ENCODE results near the gene CHSY1.

The CHSY1 gene

DNA sequence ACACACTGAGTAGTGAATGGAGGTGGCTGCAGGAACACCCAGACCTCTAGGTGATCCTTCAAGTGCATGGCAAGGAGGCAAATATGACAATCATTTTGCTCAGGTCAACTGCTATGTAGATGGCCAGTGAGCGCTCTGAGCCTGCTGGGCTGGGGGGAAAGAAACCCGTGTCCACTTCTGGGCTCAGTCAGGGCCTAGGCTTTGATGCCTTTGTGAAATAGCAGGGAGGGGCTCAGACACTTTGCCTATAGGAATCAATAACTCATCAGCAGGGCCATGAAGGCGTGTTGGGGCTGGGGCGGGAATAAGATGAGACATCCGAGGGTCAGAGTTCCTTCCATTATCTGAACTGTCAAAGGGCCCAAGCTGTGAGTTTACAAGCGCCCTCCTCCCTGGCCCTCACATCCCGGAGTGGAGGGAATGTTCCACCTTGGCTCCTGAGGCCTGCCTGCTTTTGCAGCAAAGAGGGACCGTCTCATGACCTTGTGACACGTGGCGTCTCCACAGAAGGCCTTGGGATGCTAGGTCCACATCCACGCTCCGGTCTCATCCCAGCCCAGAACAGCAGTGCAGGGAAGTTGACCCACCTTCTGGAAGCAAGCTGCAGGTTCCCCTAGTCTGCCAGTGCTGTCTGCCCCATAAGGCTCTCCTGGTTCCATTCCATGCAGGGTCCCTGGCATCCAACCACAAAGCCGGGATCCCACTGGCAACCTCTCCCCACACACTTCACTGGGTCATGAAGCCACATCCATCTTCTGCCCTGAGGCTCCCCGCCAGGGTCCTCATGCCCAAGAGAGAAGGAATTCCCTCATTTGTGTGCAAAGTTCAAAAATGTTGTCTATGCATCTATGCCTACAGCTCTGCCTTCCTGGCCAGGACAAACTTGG lies 78.4 kb downstream of the CHSY1 start:
- no peak for DNase-seq (ENCODE audit: extremely low read depth in 1 of 2, low read depth in 1 of 2)

DNA sequence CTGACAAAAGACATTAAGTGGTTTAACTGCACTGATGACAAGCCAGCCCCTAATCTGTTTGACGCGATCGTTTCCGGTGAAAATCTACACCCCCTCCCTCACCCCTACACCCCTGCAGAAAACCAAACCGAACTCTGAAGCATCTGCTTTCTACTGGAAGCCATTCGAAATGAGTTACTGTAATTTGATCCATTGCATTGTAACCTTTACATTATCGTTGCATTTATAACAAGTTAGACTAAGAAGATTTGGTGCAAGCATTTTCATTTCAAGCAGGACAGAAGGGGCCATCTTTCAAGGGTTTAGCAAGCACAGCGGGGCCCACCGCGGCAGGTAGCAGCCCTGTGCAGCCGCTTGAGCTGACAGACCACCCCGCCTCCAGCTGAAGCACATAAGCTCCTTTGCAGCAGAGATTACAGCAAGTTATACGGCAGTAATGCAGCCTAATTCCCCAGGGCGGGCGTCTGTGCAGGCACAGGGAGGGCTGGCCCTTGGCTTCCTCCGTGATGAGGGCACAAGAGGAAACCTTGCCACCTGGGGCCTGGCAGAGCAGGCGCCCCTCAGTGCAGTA lies 79.3 kb downstream of the CHSY1 start:
- DNase-seq (ENCODE audit: extremely low read depth in 1 of 2, low read depth in 1 of 2): no peak

DNA sequence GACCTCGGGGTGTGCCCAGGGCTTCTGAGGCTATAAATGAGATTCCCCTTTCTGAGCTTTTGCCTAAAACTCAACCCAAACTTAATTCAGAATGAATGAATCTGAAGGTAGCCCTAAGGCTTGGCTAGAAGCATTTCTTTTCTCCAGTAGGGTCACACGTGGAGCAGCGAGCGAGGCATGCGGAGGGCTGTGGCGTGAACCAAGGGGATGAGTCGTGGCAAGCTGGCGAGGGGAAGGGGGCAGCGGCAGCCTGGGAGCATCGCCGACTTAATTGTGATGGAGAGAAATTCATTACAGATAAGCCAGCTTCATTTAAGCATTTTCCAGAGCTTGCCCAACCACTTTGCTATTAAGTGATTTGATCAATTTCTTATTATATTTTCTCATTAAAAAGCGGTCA lies 79.9 kb downstream of the CHSY1 start:
- no peak for DNase-seq (ENCODE audit: extremely low read depth in 1 of 2, low read depth in 1 of 2)

DNA sequence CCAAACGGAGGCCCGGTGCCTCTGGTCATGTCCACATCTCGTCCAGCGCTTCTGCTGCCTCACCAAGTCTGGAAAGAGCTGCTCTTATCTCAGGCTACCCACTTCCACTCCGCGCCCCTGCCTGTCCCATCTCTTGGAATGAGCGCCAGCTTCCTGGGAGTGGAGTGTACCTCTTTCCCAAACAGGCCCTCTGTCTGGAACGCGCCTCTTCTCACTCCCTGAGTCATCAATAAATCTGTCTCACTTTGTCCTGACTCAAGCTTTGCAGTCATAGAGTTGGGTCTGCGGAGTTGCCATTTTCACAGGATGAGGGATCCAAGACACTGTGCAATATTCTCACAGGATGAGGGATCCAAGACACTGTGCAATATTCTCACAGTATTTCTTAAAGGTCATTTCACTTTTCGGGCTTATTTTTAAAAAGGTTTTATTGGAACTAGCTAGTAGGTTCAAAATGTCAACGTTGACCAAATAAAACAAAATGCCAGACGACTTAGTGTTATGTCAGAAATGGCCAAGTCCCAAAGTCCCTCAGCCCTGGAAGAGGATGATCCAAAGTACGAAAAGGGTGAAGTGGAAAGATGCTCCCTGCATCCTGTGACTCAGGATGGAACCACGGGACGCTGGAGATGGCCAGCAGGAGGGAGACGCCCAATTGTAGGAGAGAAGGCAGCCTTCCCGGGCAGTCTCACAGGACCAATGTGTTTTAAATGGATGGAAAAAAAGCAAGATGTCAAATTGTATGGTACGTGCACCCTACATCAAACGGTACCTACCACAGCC lies 81.1 kb downstream of the CHSY1 start:
- no peak for DNase-seq (ENCODE audit: extremely low read depth in 1 of 2, low read depth in 1 of 2)

DNA sequence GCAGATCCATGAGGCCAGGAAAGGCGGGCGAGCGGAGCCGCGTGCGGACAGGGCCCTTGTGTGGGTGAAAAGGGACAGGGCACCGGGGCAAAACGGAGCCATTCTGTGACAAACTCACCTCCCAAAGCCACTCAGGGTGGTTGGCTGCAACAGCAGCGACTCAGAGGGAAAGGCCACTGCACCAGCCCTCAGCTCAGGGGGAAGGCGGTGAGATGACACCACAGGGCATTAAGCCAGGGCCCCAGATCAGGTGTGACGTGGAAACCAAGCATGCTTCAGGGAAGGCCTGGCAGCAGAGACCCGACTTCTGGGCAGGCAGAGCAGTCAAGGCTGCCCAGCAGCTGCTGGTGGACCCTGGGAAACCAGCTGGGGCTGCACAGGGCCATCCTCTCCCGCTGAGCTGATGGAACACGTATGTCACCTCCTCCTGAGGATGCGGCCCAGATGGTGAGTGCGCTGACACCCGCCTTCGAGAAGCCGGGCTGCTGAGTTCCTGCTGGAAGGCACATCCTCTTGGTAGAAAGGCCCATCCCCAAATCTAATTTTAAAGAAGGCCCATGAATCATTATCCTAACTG lies 82.3 kb downstream of the CHSY1 start:
- DNase-seq (ENCODE audit: extremely low read depth in 1 of 2, low read depth in 1 of 2): no peak

DNA sequence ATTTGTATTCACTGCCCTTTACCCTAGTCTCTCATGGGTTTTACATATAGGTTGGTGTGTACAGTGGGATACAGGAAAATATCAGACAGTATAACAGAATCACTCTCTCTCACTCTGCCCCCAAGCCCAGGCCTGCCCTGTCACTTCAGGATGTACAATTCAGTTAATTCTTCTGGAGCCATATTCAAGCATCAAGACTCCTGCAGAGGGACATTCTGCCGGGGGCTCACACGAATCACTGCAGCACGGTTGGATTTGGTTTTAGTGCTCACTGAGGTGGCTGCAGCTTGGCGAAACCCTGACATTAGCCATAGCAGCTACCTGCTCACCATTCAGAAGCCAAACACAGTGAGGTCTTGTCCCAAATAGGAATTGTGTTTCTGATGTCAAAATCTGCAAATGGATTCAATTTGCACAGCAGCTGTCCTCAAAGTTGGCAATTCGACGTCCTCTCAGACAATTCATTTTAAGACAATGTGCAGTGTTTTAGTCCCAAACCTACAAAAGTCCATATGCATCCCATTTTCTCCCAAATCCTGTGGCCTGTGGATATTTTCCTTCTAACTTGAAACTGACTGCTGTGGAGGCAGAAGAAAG lies 82.9 kb downstream of the CHSY1 start:
- DNase-seq (ENCODE audit: extremely low read depth in 1 of 2, low read depth in 1 of 2): no peak

DNA sequence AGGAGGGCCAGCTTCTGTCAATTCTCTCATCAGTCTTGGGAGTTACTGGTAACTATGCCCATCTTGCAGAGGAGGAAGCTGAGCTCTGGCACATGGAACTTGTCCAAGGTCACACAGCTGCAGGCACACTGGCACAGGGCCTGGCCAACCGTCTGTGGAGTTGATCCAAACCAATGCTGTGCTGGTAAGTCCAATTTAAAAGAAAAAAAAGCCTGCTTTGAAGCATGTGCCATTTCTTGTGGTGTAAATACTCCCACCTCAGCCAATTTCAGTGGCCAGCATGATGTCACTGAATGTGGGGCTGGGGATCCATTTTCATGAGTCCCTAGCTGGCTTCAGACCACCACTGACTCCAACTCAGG lies 83.4 kb downstream of the CHSY1 start:
- DNase-seq (ENCODE audit: extremely low read depth in 1 of 2, low read depth in 1 of 2): no peak

DNA sequence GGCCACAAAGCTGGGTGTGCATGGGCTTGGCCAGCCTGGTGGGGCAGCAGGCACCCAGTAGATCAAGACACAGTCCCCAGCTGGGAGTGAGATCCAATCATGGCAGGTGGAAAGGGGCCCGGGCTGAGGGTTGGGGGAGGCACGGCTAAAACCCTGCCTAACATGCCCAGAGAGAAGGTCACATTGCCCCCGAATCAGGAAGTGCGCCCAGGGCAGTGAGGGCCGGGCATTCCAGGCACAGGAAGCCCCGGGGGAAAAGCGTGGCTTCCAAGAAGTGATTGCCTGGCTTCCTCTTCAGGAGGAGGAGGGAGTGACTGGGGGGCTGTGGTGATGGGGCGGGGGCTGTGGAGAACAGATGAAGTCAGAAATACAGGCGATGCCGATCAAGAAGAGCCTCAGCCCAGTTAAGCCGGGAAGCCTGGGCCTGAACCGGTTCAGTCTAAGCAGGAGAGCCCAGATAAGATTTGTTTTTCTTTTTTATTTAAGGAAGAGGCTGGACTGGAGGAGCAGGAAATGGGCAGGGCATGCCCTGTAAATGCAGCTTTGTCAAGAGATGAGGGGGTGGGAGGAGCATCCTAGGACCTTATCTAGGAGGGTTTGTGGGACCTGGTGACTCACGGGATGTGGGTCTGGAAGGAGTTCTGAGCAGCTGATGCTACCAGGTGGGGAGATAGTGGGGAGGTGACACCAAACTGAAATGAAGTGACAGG lies 83.9 kb downstream of the CHSY1 start:
- DNase-seq (ENCODE audit: extremely low read depth in 1 of 2, low read depth in 1 of 2): peak; percentile 9 to 31

DNA sequence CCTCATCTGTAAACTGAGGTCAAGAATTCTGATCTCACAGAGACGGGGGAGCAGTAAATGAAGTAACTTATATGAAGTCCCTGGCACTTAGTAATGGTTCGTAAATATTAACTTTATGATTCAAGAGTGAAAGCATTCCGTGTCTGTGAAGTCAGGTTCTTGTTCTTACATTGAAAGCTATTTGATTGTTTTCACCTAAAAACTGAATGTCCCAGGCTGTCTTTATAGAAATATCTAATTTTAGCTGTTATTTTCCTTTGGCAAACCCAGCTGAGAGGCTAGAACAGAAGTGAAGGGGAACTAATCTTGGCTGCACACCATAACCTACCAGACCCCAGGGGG lies 84.5 kb downstream of the CHSY1 start:
- DNase-seq (ENCODE audit: extremely low read depth in 1 of 2, low read depth in 1 of 2): no peak

DNA sequence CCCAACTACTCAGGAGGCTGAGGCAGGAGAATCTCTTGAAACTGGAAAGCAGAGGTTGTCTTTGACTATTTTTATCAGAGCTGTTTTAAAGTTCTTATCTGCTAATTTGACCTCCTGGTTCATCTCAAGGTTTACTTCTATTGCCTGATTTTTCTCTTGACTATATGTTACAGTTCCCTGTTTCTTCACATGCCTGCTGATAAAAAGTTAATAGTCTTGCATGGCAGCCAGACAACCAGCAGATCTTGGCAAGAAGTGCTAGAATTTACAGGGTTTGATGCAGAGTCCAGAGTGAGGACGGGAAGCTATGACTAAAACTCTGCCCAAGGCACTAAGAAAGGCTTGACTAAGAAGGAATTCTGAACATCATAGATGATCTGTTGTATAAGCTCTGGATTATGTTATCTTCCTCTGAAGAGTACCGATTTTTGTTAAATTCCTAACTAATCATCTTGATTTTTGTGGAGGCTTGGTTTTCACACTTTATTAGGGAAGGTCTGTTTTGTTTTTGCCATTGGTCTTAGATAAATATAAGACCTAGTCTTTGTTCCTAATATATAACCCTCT lies 85.9 kb downstream of the CHSY1 start:
- no peak for DNase-seq (ENCODE audit: extremely low read depth in 1 of 2, low read depth in 1 of 2)

DNA sequence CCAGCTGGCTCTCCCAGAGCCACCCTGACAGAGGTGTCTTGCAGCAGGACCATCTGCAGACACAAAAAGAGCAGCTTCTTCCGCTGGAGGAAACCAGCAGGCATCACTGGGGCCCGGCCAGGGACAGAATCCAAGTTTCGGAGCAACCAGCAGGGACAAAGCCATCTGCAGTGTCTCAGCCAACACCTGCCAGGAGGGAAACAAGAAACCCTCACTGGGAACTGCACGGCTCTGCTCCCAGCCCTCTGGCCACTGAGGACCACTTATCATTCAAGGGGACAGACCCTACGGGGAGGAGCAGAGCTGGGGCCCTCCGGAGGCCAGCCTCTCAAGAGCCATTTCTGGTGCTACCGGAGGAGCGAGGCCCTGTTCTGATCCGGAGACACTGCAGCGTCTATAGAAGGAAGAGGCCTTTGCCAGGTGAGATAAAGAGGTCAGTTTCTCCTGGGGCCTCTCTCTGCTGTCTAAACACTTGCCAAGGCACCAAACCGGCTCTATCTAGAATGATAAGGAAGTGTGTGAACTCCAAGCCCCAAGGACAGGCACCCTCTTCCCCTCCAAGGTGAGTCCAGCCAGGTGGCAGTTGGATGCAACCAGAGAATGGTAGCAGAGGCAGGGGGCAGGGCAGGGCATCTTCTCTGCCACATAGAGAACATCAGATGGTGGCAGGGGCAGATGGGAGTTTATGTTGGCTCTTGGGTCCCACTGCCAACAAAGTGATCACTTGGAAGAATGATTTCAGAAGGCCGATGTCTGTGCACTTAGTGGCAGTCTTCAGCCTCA lies 89.0 kb downstream of the CHSY1 start:
- no peak for DNase-seq (ENCODE audit: extremely low read depth in 1 of 2, low read depth in 1 of 2)

DNA sequence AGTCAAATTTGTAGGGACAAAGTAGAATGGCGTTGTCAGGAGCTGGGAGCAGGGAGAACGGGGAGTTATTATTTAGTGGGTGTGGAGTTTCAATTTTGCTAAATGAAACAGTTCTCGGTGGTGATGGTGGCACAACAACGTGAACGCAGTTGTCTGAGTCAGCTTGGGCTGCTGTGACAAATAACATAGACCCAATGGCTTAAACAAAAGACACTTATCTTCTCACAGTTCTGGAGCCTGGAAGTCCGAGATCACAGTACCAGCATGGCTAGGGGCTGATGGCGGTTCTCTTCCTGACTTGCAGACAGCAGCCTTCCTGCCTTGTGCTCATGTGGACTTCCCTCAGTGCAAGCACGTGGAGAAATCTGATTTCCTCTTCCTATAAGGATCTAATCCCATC lies 90.2 kb downstream of the CHSY1 start:
- no peak for DNase-seq (ENCODE audit: extremely low read depth in 1 of 2, low read depth in 1 of 2)

DNA sequence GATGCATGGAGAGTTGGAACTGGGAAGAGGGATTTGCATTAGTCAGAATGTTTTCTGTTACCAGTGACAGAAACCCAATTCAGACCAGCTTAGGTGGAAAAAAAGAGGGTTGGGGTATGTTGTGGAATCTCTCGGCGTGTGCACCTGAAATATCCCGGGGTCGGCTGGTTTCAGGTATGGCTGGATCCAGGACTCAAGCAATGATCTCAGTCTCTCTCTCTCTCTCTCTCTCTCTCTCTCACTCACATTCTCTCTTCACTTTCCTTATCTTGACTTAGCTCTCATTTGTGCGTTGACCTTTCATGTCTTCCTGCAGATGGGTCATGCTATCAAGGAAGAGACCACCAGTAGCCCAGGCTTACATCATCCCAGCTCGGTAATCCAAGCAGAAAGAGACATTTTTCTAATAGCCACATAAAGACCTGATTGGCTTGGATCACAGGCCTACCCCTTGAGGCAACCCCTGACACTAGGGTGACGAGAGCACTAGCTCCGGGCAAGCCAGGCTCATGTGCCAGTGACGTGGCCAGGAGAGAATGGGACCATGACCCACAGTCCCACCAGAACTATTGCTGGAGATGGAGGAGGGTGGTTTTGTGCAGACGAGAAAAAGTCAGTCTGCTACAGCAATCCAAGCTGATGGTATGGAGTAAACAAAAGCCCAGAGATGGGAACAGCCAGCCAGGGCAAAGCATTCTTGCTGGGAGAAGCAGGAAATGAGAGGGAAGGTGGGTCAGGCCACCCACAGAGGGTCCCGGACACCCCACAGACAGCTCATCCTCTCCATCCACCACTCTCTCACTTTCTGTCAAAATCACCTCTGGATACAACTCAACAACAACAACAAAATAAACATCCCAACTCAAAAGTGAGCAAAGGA lies 91.7 kb downstream of the CHSY1 start:
- DNase-seq (ENCODE audit: extremely low read depth in 1 of 2, low read depth in 1 of 2): no peak

DNA sequence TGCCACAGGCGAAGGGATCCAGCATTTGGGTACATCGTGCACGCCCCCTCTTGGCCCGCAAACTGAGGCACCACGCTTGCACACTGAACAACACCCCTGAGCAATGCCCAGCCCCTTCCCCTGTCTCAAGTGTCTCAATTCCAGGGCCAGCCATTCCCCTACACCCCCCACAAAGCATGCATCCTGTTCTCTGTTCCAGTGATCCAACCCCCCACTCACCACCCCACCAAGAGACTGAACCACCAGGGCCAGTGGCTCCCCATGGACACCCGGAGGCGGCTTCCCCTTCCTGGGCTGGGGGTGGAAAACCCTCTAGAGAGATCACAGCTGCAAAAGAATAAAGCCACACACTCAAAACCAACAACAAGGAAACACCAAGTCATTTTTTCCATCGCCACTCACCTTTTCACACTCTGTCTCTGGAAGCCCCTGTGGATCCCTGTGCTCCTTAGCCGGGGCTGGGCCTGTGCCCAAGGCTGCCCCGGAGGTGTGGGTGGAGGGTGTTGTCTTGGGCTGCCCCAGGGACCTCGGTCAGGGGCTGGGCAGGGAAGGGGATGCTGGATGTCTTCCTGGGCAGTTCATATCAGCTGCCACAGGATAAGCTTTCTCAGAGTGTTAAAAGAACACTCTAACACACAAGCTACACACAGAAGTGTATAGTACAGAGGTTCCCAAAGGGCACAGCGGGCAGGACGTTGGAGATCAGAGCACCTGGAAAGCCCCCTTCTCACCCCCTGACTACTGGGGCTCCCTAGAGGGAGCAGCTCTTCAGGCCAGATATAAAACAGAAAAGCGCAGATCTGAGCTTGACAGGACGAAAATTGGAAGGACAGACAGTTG lies 92.5 kb downstream of the CHSY1 start:
- DNase-seq (ENCODE audit: extremely low read depth in 1 of 2, low read depth in 1 of 2): no peak

DNA sequence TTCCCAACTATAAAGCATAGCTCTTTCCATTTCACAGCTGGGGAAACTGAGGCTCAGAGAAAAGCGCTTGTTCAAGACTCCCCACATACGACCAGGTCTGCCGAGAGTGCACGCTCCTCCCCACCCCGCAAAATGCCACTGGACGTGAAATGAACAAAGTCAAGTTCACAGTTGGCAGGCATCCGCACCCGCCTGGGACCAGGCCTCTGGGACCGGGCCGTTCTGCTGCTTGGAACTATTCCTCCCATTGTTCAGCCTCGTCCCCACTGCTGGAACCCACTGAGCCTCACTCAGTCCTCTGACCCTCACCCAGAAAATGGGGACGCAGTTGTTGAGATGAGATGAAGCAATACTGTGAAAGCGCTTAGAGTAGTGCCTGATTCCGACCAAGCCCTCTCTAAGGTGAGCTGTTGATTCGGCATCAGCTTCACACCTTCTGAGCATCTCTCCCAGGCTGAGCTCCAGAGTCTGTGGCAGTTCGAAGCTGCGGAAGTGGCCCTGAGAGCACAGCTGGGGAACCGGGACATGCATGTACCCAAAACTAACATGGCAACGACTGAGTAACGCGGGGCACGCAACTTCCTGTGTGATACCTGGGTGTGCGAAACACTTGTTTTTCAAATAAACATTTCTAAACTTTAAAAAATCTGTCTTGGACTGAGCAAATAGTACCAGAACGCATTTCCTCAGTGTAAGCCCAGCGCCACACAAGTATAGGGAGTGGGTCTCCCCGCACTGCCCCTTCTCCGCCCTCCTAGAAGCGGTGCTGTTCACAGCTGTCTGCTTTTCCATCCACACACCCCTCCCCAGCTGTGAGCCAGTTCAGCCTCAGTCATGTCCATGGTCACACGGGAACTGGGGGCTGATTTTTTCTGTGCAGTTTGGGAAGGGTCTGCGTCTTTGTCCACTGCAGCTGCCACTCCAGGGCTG lies 93.4 kb downstream of the CHSY1 start:
- no peak for DNase-seq (ENCODE audit: extremely low read depth in 1 of 2, low read depth in 1 of 2)

DNA sequence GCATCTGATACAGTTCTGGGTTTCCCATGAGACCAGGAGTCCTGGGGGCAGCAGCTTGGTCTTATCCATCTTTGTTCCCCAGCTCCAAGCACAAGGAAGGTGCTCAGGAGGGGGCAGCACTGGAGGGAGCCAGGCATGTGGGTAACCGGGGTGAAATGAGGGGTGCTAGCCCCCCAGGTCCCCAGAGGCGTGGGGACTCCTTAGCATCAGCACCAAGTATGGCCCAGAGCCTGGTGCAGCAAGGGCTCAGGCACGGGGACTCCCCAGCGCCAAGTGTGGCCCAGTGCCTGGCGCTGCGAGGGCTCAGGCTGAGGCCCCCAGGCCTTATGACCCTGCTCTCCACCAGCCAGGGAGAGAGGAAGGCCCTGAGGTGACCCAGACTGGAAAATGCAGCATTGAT lies 94.1 kb downstream of the CHSY1 start:
- no peak for DNase-seq (ENCODE audit: extremely low read depth in 1 of 2, low read depth in 1 of 2)
